Psoas muscle (tissue), 8 donors: ENCODE data around the gene INPPL1. TPM values are rescaled to one million over a fixed set of nuclear protein-coding genes. Genes with fewer than 3 reads are reported as not detected.
"Not testable (repeated sequence)": the region's sequence is repeated elsewhere in the genome, so short reads cannot be mapped to it uniquely, and the experiment has no call there.

ENCODE experiments used
- ATAC-seq, 4 donors: fragments of 200-7000 bp; cut with Tn5 transposase; one replicate each; pipeline ENCODE4 v1.9.1; 2020; ENCODE audit warnings: moderate library complexity in 3 of 4, mild to moderate bottlenecking in 2 of 4
- DNase-seq, 2 donors: peaks; one replicate each; pipeline ENCODE4 v3.0.0-alpha.2; 2020
- H3K27ac ChIP-seq: fragments of 200-600 bp; one replicate; pipeline ENCODE4 v1.8.0; 2022
- H3K27me3 ChIP-seq, 3 donors: fragments of 200-600 bp in 1 of 3; one replicate each; pipeline versions ENCODE4 v1.6.1 to v1.8.0; 2013 to 2022; ENCODE audit warnings: low read length in 2 of 3, mild to moderate bottlenecking in 2 of 3, moderate library complexity in 1 of 3; ENCODE audit not compliant: insufficient read depth in 3 of 3
- H3K36me3 ChIP-seq, 2 donors: fragments of 200-600 bp in 1 of 2; one replicate each; pipeline versions ENCODE4 v1.6.1 to v1.8.0; 2013 to 2022; ENCODE audit warnings: low read depth in 1 of 2, mild to moderate bottlenecking in 1 of 2, moderate library complexity in 1 of 2; ENCODE audit not compliant: insufficient read depth in 1 of 2
- H3K4me1 ChIP-seq: fragments of 200-600 bp; one replicate; pipeline ENCODE4 v1.8.0; 2022
- H3K4me3 ChIP-seq: fragments of 200-600 bp; one replicate; pipeline ENCODE4 v1.8.0; 2022; ENCODE audit warnings: mild to moderate bottlenecking
- H3K9me3 ChIP-seq: fragments of 200-600 bp; one replicate; pipeline ENCODE4 v1.8.0; 2022
- WGBS, 3 donors: extraction: QIAGEN DNeasy Blood & Tissue Kit; methylation state at CpG; one replicate each; pipeline versions ENCODE4 v1.1.6 to v1.1.7; 2013; 5-methylcytosine and 5-hydroxymethylcytosine counted together
- intact Hi-C, 2 donors: fragments of 100-400 bp; cut with DNase I; formaldehyde crosslinking; loops; one replicate each; pipeline versions ENCODE4 v1.11.0 to v1.14.2; 2022
- polyA plus RNA-seq, 3 donors: library from polyadenylated mRNA; stranded (reverse); fragments of 200-250 nt; gene quantifications; one replicate each; pipeline ENCODE4 v1.2.3, GENCODE V29; 2013
- total RNA-seq, 4 donors: library from RNA; stranded (reverse); fragmentation: NEBNext Ultra II Directional in 2 of 4; extraction: Animal tissue kit (Norgen Biotek cat#: 25700) in 2 of 4; gene quantifications; one replicate each; pipeline versions ENCODE4 v1.2.1 to v1.2.4, GENCODE V29; 2021 to 2023
- TF ChIP-seq, protein P1 (sequence below): fragments of 200-600 bp; IDR thresholded peaks from one replicate; pipeline ENCODE4 v1.8.0; 2022; ENCODE audit warnings: antibody characterized with exemption
- donor health status: healthy with polysubstance abuse.
- donor health status: DM: no; HTN: no; CAD: no; lungs with moderate emphysema.
- donor health status: Bipolar disorder and iron deficiency.
- donor health status: healthy.
- donor health status: DM: yes; HTN: yes; CAD: no.
- donor health status: DM: no; HTN: no; CAD: no.
- donor health status: DM: no; HTN: no; CAD: no.
- donor health status: DM: yes; HTN: yes; CAD: no.

Gene INPPL1
- total and polyA plus RNA-seq, 7 donors, result 35.2 to 125 (median 90.7) TPM

DNA sequence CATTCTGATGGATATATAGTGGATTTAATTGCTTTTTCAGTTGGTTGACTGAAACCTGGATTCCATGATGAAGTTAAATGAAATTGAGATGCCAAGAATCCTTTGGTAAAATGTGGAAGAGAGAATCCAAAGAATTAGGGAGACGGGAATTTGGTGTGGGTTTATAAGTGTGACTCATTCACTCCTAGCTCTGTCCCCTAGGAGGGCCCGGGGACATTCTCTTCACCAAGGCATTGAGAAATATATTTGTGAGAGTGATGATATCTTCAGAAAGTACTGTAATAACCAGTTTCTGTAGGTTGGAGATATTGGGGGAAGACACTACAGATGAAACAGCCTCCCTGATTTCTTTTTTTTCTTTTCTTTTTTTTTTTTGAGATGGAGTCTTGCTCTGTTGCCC is 33.0 kb downstream of the INPPL1 start:
- DNase-seq (no peak), ATAC-seq (no peak)
- Histone ChIP-seq H3K27me3 (peaks cover 0 to 4% (median 0%) of the 10 kb centered on the region in 3 donors), H3K36me3 (no peaks in the 10 kb centered on the region), H3K4me3 (no peak overlapping the region), H3K9me3 (no peaks in the 10 kb centered on the region), H3K4me1 (no peaks in the 10 kb centered on the region), H3K27ac (no peak overlapping the region)
- WGBS, 3 donors, result 65 to 87% (median 71%) methylated on average over 2 of the region's 2 CpGs
- TF ChIP-seq, protein P1, sequence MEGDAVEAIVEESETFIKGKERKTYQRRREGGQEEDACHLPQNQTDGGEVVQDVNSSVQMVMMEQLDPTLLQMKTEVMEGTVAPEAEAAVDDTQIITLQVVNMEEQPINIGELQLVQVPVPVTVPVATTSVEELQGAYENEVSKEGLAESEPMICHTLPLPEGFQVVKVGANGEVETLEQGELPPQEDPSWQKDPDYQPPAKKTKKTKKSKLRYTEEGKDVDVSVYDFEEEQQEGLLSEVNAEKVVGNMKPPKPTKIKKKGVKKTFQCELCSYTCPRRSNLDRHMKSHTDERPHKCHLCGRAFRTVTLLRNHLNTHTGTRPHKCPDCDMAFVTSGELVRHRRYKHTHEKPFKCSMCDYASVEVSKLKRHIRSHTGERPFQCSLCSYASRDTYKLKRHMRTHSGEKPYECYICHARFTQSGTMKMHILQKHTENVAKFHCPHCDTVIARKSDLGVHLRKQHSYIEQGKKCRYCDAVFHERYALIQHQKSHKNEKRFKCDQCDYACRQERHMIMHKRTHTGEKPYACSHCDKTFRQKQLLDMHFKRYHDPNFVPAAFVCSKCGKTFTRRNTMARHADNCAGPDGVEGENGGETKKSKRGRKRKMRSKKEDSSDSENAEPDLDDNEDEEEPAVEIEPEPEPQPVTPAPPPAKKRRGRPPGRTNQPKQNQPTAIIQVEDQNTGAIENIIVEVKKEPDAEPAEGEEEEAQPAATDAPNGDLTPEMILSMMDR, result no peak
- intact Hi-C loops, result no loop called here

DNA sequence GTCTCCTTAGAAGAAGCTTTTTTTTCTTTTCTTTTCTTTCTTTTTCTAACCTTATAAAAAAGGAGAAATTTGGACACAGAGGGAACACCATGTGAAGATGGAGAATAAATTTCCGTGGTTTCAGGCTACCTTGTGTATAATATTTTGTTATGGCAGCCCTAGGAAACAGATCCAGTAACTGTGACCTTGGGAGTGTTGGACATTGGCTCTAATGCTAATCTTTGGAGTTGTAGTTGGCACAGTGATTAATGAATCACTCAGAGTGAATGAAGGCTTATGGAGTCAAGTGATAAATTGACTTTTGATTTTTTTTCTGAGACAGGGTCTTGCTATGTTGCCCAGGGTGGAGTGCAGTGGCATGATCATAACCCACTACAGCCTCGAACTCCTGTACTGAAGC is 34.9 kb downstream of the INPPL1 start:
- H3K27me3 ChIP-seq, result peaks cover 0 to 4% (median 0%) of the 10 kb centered on the region in 3 donors
- no peaks in the 10 kb centered on the region for H3K36me3 ChIP-seq
- ATAC-seq (no peak), DNase-seq (no peak)
- intact Hi-C loops, result no loop called here
- H3K27ac ChIP-seq, result no peak overlapping the region
- no peaks in the 10 kb centered on the region for H3K4me1 ChIP-seq
- no peak overlapping the region for H3K4me3 ChIP-seq
- no peaks in the 10 kb centered on the region for H3K9me3 ChIP-seq
- WGBS, 3 donors, result 80 to 86% (median 84%) methylated on average over 2 of the region's 2 CpGs
- TF ChIP-seq, protein P1, result no peak

DNA sequence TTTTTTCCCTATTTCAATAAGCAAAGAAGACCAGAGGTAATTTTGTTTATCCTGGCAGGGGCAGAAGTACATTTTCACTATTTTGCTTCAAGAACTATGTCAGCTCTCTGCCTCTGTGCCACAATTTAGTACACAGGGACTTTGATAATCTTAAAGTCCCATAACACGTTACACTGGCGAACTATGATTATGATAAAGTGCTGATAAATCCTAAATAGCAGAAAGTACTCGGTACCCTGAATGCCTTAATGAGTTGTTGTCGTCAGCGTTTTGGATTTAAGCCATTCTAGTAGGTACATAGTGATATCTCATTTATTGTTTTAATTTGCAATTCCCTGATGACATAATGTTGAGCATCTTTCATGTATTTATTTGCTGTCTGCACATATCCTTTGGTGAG is 36.0 kb downstream of the INPPL1 start:
- H3K27me3 ChIP-seq, result no peaks in the 10 kb centered on the region
- H3K9me3 ChIP-seq, result no peaks in the 10 kb centered on the region
- intact Hi-C loops, result no loop called here
- no peaks in the 10 kb centered on the region for H3K4me1 ChIP-seq
- DNase-seq (no peak), ATAC-seq (no peak)
- no peak overlapping the region for H3K4me3 ChIP-seq
- H3K36me3 ChIP-seq, result no peaks in the 10 kb centered on the region
- no peak overlapping the region for H3K27ac ChIP-seq
- TF ChIP-seq, protein P1, result no peak
- WGBS, 3 donors, result 65 to 73% (median 72%) methylated on average over 5 of the region's 5 CpGs

DNA sequence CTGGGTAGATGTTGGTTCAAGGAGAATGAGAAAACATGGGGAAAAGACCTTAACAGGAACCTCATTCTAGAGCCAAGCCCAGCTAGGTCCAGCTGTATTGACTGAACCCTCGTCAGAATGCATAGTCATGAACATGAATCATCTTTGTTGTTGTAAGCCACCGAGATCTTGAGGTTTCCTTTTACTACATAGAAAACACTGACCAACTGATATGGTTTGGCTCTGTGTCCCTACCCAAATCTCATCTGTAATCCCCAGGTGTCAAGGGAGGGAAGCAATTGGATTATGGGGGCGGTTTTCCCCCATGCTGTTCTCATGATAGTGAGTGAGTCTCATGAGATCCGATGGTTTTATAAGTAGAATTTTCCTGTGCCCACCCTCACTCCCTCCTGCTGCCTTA is 38.8 kb downstream of the INPPL1 start:
- Histone ChIP-seq H3K9me3 (no peaks in the 10 kb centered on the region), H3K4me3 (no peak overlapping the region), H3K27ac (no peak overlapping the region), H3K36me3 (no peaks in the 10 kb centered on the region), H3K4me1 (no peaks in the 10 kb centered on the region), H3K27me3 (no peaks in the 10 kb centered on the region)
- DNase-seq, result no peak
- intact Hi-C loops, result no loop called here
- TF ChIP-seq, protein P1, result no peak
- no peak for ATAC-seq
- 73 to 75% (median 74%) methylated on average over 4 of the region's 4 CpGs for WGBS, 3 donors

DNA sequence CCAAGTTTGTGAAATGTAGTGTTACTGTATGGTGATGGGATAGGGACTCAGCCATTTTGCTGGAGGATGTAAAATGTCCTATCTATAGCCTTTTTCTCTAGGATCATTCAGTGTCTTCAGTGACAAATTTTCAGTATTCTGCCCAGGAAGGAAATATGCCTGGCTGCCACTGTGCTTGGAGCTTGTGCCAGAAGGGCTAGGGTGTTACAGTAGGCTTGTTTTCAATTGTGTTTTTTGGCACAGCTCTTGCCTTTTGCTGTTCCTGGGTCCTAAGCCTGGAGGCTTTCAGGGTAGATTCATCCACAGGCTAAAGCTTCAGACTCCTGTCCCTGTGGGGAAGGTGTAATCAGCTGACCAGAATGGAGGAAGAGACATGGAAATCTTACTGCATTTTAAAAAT is 41.4 kb downstream of the INPPL1 start:
- intact Hi-C loops, result no loop called here
- DNase-seq (no peak), ATAC-seq (no peak)
- Histone ChIP-seq H3K36me3 (no peaks in the 10 kb centered on the region), H3K4me3 (no peak overlapping the region), H3K27ac (no peak overlapping the region), H3K4me1 (no peaks in the 10 kb centered on the region), H3K9me3 (no peaks in the 10 kb centered on the region), H3K27me3 (peaks cover 0 to 8% (median 0%) of the 10 kb centered on the region in 3 donors)
- TF ChIP-seq, protein P1, result no peak

DNA sequence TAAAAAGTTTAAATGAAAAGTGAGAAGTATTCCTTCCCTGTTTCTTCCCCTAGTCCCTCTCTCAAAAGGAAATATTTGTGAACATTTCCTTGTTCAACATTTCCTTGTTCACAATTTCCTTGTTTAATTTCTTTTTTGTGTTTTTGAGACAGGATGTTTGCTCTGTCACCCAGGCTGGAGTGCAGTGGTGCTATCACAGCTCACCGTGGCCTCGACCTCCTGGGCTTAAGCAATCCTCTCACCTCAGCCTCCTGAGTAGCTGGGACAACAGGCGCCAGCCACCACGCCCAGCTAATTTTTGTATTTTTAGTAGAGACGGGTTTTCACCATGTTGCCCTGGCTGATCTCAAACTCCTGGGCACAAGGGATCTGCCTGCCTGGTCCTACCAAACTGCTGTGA is 42.4 kb downstream of the INPPL1 start:
- H3K4me1 ChIP-seq, result not testable (repeated sequence)

More for the DNA sequence above, 42.4 kb downstream of the INPPL1 start:
- DNase-seq, H3K27ac ChIP-seq, H3K9me3 ChIP-seq, H3K4me3 ChIP-seq, intact Hi-C loops, H3K36me3 ChIP-seq, ATAC-seq, H3K27me3 ChIP-seq: not testable (repeated sequence)
- 77 to 87% (median 80%) methylated on average over 5 of the region's 5 CpGs for WGBS, 3 donors
